HCT116 (cell line): Measurements from ENCODE around the gene GNLY.
A peak's percentile ranks its signal among the peaks of the same experiment; 100 is the strongest.

Experiments used
- EGR1 ChIP-seq: IDR thresholded peaks from 2 replicates; pipeline ENCODE4 v1.6.1; 2012; ENCODE audit warnings: low read depth
- EZH2 ChIP-seq: fragments of 200-600 bp; sonication (generic); IDR thresholded peaks from 2 replicates; pipeline ENCODE4 v1.6.1; 2017; ENCODE audit warnings: antibody characterized with exemption, mixed run types
- JUND ChIP-seq: IDR thresholded peaks from 2 replicates; pipeline ENCODE4 v1.6.1; 2012
- POLR2A ChIP-seq: IDR thresholded peaks from 2 replicates; pipeline ENCODE4 v1.7.0; 2011; ENCODE audit warnings: borderline replicate concordance; ENCODE audit not compliant: insufficient read depth, insufficient read length; ENCODE audit errors: extremely low read depth
- POLR2AphosphoS5 ChIP-seq: IDR thresholded peaks from 2 replicates; pipeline ENCODE4 v1.6.1; 2011; ENCODE audit warnings: mild to moderate bottlenecking, low read depth, low read length, moderate library complexity
- RAD21 ChIP-seq: IDR thresholded peaks from 2 replicates; pipeline ENCODE4 v1.6.1; 2012; ENCODE audit warnings: low read depth, mild to moderate bottlenecking
- SP1 ChIP-seq: IDR thresholded peaks from 2 replicates; pipeline ENCODE4 v1.6.1; 2012; ENCODE audit warnings: low read depth
- YY1 ChIP-seq: IDR thresholded peaks from 2 replicates; pipeline ENCODE4 v1.6.1; 2011; ENCODE audit warnings: low read length, low read depth, moderate library complexity, mild to moderate bottlenecking; ENCODE audit not compliant: insufficient replicate concordance; ENCODE audit errors: extremely low read depth
- ZBTB33 ChIP-seq: IDR thresholded peaks from 2 replicates; pipeline ENCODE4 v1.6.1; 2011; ENCODE audit warnings: mild to moderate bottlenecking, low read length, moderate library complexity; ENCODE audit not compliant: insufficient replicate concordance; ENCODE audit errors: extremely low read depth
- TF ChIP-seq, protein P1 (sequence below), 3 experiments: fragments of 200-600 bp in 1 of 3; sonication (generic) in 1 of 3; IDR thresholded peaks in 2 of 3; conservative IDR thresholded peaks in 1 of 3; 2 replicates each; pipeline ENCODE4 v1.5.1; 2012 to 2017; ENCODE audit warnings: low read depth in 2 of 3, low read length in 2 of 3, antibody characterized with exemption in 1 of 3, borderline replicate concordance in 1 of 3, control low read depth in 1 of 3, mild to moderate bottlenecking in 1 of 3, mixed read lengths in 1 of 3, mixed run types in 1 of 3, moderate library complexity in 1 of 3; ENCODE audit not compliant: insufficient read depth in 1 of 3
- TF ChIP-seq, protein P2 (sequence below): IDR thresholded peaks from 2 replicates; pipeline ENCODE4 v1.6.1; 2012; ENCODE audit warnings: low read depth
- TF ChIP-seq, protein P3 (sequence below): IDR thresholded peaks from 2 replicates; pipeline ENCODE4 v1.6.1; 2012

- TF ChIP-seq, protein P1, sequence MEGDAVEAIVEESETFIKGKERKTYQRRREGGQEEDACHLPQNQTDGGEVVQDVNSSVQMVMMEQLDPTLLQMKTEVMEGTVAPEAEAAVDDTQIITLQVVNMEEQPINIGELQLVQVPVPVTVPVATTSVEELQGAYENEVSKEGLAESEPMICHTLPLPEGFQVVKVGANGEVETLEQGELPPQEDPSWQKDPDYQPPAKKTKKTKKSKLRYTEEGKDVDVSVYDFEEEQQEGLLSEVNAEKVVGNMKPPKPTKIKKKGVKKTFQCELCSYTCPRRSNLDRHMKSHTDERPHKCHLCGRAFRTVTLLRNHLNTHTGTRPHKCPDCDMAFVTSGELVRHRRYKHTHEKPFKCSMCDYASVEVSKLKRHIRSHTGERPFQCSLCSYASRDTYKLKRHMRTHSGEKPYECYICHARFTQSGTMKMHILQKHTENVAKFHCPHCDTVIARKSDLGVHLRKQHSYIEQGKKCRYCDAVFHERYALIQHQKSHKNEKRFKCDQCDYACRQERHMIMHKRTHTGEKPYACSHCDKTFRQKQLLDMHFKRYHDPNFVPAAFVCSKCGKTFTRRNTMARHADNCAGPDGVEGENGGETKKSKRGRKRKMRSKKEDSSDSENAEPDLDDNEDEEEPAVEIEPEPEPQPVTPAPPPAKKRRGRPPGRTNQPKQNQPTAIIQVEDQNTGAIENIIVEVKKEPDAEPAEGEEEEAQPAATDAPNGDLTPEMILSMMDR (IDR thresholded peaks at IDR 0.05 in 2 of 3, conservative IDR thresholded peaks at IDR 0.05 in 1 of 3; ENCODE audit: borderline replicate concordance in 1 of 3, insufficient read depth in 1 of 3, low read depth in 2 of 3, low read length in 2 of 3), result no peak
- peak; percentile 92 for TF ChIP-seq SP1
- no peak for TF ChIP-seq POLR2A
- peak; percentile 85 for TF ChIP-seq JUND
- TF ChIP-seq POLR2AphosphoS5, result peak; percentile 72
- no peak for TF ChIP-seq ZBTB33
- TF ChIP-seq, protein P2, sequence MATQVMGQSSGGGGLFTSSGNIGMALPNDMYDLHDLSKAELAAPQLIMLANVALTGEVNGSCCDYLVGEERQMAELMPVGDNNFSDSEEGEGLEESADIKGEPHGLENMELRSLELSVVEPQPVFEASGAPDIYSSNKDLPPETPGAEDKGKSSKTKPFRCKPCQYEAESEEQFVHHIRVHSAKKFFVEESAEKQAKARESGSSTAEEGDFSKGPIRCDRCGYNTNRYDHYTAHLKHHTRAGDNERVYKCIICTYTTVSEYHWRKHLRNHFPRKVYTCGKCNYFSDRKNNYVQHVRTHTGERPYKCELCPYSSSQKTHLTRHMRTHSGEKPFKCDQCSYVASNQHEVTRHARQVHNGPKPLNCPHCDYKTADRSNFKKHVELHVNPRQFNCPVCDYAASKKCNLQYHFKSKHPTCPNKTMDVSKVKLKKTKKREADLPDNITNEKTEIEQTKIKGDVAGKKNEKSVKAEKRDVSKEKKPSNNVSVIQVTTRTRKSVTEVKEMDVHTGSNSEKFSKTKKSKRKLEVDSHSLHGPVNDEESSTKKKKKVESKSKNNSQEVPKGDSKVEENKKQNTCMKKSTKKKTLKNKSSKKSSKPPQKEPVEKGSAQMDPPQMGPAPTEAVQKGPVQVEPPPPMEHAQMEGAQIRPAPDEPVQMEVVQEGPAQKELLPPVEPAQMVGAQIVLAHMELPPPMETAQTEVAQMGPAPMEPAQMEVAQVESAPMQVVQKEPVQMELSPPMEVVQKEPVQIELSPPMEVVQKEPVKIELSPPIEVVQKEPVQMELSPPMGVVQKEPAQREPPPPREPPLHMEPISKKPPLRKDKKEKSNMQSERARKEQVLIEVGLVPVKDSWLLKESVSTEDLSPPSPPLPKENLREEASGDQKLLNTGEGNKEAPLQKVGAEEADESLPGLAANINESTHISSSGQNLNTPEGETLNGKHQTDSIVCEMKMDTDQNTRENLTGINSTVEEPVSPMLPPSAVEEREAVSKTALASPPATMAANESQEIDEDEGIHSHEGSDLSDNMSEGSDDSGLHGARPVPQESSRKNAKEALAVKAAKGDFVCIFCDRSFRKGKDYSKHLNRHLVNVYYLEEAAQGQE, result no peak
- no peak for TF ChIP-seq EZH2
- TF ChIP-seq YY1, result no peak
- TF ChIP-seq RAD21, result no peak
- TF ChIP-seq, protein P3, sequence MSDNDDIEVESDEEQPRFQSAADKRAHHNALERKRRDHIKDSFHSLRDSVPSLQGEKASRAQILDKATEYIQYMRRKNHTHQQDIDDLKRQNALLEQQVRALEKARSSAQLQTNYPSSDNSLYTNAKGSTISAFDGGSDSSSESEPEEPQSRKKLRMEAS, result peak; percentile 71; the same call in 1 of the 2 replicates
- peak; percentile 89 for TF ChIP-seq EGR1
These were observed 11.5 kb downstream of the GNLY start for GRCh38 chr2:85705680-85706039.
